PC-9 (cell line): ENCODE measurements around the gene GJC1.

Experiments
- CTCF ChIP-seq: fragments of 200-600 bp; sonication (generic); conservative IDR thresholded peaks from 2 replicates; pipeline ENCODE4 v1.6.1; 2017; ENCODE audit warnings: mixed run types, antibody characterized with exemption, mild to moderate bottlenecking, moderate library complexity
- EZH2 ChIP-seq: fragments of 200-600 bp; sonication (generic); IDR thresholded peaks from 2 replicates; pipeline ENCODE4 v1.8.0; 2017; ENCODE audit warnings: antibody characterized with exemption, low read depth

- no peak for TF ChIP-seq CTCF
- no peak for TF ChIP-seq EZH2
Observed at GRCh38 chr17:44765965-44766364, 64.1 kb downstream of the GJC1 start.
